Right cardiac atrium (tissue), 5 donors: Measurements from ENCODE around the gene BCR. TPM values are rescaled to one million over a fixed set of nuclear protein-coding genes. Genes with fewer than 3 reads are reported as not detected.

Experiments
- ATAC-seq, 2 donors: fragments of 200-7000 bp; cut with Tn5 transposase; one replicate each; pipeline versions ENCODE4 v1.8.0 to v1.9.1; 2020; ENCODE audit warnings: moderate library complexity in 2 of 2, mild to moderate bottlenecking in 1 of 2
- DNase-seq, 3 donors: peaks; one replicate each; pipeline ENCODE4 v3.0.0-alpha.2; 2020
- H3K27ac ChIP-seq: one replicate; pipeline ENCODE4 v1.5.1; 2013; ENCODE audit warnings: mild to moderate bottlenecking, low read length, control low read depth, moderate library complexity
- H3K27me3 ChIP-seq: one replicate; pipeline ENCODE4 v1.6.1; 2013; ENCODE audit not compliant: control insufficient read depth, insufficient read depth
- H3K4me1 ChIP-seq: one replicate; pipeline ENCODE4 v1.6.1; 2013; ENCODE audit warnings: low read length; ENCODE audit not compliant: control insufficient read depth, insufficient read depth
- H3K4me3 ChIP-seq: one replicate; pipeline ENCODE4 v1.5.1; 2013; ENCODE audit warnings: low read length, control low read depth
- H3K9me3 ChIP-seq: one replicate; pipeline ENCODE4 v1.6.1; 2013; ENCODE audit warnings: low read length; ENCODE audit not compliant: control insufficient read depth
- WGBS: extraction: QIAGEN DNeasy Blood & Tissue Kit; methylation state at CpG from one replicate; pipeline ENCODE4 v1.1.7; 2013; 5-methylcytosine and 5-hydroxymethylcytosine counted together
- intact Hi-C, 4 donors: fragments of 100-400 bp; cut with DNase I; formaldehyde crosslinking; loops; one replicate each; pipeline versions ENCODE4 v1.11.0 to v1.14.0; 2022 to 2023
- polyA plus RNA-seq: library from polyadenylated mRNA; stranded (reverse); fragments of 200-250 nt; gene quantifications from one replicate; pipeline ENCODE4 v1.2.3, GENCODE V29; 2013
- total RNA-seq, 4 donors: library from RNA; stranded (reverse); fragmentation: NEBNext Ultra II Directional; extraction: Animal tissue kit (Norgen Biotek cat#: 25700); gene quantifications; one replicate each; pipeline ENCODE4 v1.2.1, GENCODE V29; 2021
- donor health status: healthy with polysubstance abuse.
- donor health status: DM: no; HTN: yes; CAD: no.
- donor health status: DM: no; HTN: no; CAD: no.
- donor health status: DM: no; HTN: yes; CAD: no; lungs with severe emphysema.
- donor health status: DM: yes; HTN: yes; CAD: no.

BCR gene
- total and polyA plus RNA-seq, 5 donors, result 18.3 to 48.0 (median 36.3) TPM

DNA sequence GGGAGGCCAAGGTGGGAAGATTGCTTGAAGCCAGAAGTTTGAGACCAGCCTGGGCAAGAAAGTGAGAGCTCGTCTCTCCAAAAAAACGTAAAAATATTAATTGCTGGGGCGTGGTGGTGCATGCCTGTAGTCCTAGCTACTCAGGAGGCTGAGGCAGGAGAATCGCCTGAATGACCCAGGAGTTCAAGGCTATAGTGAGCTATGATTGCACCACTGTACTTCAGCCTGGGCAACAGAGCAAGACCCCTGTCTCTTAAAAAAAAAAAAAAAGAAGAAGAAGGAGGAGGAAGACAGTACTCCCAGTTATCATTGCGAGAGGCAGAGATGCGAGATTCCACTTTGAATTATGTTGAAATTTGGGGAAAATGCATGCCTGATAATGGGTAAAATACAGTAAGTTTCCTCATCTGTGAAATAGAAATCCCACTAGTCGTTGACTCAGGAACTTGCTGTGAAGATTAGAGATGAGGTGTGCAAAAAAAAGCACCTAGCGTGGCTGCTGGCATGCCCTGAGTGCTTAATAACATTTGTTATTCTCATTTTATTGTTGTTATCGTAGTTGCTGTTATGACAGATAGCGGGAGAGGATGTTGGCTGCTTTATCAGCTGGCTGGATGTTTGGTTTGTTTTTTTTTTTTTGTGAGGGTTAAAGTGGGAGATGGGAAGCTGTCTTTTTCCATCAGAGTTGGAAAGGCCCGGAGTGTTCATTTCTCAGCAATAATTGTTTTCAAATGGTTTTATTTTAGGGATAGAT, 33.4 kb downstream of the BCR start:
- 55% methylated on average over 11 of the region's 11 CpGs for WGBS
- peaks cover 39% of the 10 kb centered on the region for H3K4me1 ChIP-seq

DNA sequence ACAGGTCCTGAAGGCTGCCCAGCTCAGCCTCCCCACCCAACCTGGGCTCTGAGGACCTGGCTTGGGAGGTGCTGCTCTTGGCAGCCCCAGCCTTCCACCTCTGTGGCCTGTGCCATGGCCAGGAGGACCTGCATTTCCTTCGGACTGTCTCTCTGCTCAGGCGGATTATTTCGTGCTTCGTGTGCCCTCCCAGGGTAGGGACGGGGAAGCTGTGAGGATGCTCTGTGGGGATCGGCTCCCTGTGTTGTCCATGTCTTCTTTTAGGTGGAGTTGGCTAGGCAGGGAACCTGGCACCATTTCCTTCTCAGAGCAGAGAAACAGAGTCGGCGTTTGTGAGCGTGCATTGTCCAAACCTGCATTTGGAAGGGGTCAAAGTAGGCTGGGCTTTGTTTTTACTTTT, 34.1 kb downstream of the BCR start:
- ATAC-seq, result peak in 1 of 2 donors; percentile 9
- 66% methylated on average over 9 of the region's 9 CpGs for WGBS
- Histone ChIP-seq H3K27ac (peak overlapping the region; percentile 84), H3K27me3 (no peaks in the 10 kb centered on the region), H3K4me3 (no peak overlapping the region), H3K9me3 (no peaks in the 10 kb centered on the region), H3K4me1 (peaks cover 45% of the 10 kb centered on the region)
- intact Hi-C loops, result no loop called here
- DNase-seq, result peak in 1 of 3 donors; percentile 13

More for the DNA sequence above, 33.4 kb downstream of the BCR start:
- DNase-seq (peak in 1 of 3 donors; percentile 1), ATAC-seq (peak in 1 of 2 donors; percentile 21)
- no peaks in the 10 kb centered on the region for H3K27me3 ChIP-seq
- intact Hi-C loops, result no loop called here
- H3K27ac ChIP-seq, result no peak overlapping the region
- no peaks in the 10 kb centered on the region for H3K9me3 ChIP-seq
- H3K4me3 ChIP-seq, result no peak overlapping the region

DNA sequence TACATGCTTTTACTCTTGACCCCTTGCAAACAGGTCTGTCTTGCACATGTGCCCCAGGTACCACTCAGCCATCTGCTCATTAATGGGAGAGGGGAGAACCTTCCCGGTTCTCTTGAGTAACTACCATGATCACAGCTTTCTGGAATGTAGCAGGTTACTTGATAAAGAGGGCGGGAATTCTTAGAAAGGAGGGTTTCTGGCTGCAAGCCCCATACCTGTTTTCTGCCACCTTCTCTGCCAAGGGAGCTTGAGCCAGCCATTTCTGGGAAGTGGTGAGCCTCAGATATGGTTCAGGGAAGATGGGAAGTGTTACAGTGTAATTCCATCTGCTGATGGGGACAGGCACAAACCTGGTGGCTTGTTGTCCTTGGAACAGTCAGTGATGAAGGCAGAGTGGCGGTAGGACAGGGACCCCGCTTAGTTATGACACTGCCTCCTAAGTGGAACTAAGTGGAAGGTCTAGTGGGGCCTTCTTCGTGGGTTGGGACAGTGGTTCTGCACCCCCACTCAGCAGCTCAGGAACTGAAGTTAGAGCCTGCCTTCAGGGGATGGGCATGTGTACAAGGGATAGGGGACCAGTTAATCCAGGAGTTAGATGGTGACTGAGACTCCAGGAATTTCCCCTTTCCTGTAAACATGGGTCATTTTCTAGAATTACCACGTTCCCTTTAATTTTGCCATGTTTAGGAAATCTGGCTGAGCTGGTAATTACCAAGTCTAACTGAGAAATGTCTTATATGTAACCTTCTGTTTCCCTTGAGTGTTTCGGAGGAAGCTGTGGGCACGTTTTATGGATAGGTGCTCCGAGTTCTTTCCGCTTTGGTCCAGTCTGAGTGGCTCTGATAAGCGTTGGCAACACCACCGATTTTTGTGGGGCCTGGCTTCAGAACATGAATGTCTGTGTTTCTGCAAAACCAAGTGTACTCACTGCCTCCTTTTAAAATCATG, 35.3 kb downstream of the BCR start:
- WGBS, result 41% methylated on average over 12 of the region's 12 CpGs
- intact Hi-C loops, result no loop called here

DNA sequence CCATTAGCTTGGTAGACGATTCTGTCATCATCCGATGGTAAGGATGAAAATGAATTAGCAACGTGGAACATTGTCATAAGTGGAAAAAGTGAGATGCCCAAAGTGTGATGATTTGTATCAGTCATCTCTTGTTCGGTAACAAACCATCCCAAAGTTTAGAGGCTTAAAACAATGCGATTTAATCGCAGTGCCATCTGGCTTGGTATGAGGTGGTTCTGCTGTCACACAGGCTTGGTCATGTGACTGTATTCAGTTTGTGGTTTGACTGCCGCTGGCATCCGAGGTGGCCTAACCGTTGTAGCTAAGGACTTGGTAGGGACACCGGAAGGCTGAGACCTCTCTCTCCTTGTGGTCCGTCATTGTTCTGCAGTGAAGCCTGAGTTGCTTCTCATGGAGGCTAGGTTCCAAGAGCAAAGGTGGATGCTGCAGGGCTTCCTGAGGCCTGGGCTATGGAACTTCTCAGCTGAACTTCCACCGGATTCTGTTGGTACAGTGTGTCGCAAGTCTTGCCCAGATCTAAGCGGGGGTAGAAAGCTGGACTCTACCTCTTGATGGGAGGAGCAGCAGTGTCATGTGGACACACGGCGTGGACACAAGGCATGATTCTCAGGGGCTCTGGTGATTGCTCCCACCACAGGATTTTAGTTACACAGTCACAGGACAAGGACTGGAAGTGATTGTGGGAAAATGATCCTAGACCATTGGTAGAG, 36.3 kb downstream of the BCR start:
- no peaks in the 10 kb centered on the region for H3K27me3 ChIP-seq
- no peaks in the 10 kb centered on the region for H3K9me3 ChIP-seq
- no peak overlapping the region for H3K4me3 ChIP-seq
- WGBS, result 74% methylated on average over 16 of the region's 16 CpGs
- DNase-seq (peak in 1 of 3 donors; percentile 27), ATAC-seq (no peak)
- intact Hi-C loops, result no loop called here
- peak overlapping the region; percentile 14 for H3K27ac ChIP-seq
- H3K4me1 ChIP-seq, result peaks cover 58% of the 10 kb centered on the region

More for the DNA sequence above, 35.3 kb downstream of the BCR start:
- Histone ChIP-seq H3K27me3 (no peaks in the 10 kb centered on the region), H3K27ac (peak overlapping the region; percentile 37), H3K4me1 (peaks cover 56% of the 10 kb centered on the region), H3K9me3 (no peaks in the 10 kb centered on the region), H3K4me3 (no peak overlapping the region)
- DNase-seq (peak in 2 of 3 donors; percentile 16 to 71), ATAC-seq (no peak)

DNA sequence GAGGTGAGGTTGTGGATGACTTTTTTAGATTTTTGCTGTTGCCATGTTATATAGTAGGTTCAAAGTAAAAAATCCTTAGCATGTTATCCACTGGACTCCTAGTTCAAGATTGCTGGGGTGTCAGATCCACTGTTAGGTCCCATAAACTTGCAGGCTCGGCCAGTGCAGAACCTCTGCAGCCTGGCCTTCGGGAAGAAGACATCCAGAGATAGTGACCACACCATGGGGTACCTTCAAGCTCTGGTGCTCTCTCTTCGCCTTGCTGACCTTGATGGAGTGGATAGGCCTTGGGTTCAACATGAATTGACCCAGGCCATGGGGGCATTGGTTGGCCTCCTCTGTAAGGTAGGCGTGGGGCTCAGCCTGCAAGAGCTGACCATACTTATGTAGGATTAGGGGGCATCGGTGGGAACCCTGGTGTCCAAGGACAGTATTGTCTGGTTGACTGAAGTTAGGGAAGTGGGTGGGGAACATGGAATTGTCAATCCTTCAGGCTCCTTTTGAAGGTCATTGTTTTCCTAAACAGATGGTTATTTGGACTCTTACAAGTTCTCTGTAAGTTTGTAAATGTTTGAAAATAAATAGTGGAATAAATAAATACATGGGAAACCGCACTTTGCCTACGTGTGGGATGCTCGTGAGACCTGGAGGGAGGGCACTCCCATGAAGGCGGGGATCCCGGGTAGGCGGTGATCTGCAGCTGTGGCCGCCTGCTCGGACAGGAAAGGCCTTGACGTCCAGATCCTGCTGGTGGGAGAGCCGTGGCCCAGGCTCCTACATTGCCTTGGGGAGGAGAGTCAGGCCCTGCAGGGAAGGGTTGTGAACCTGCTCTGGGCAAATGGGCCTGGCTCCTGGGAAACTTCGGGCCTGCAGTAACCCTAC, 37.1 kb downstream of the BCR start:
- Histone ChIP-seq H3K9me3 (no peaks in the 10 kb centered on the region), H3K4me3 (no peak overlapping the region), H3K4me1 (peaks cover 55% of the 10 kb centered on the region), H3K27me3 (no peaks in the 10 kb centered on the region), H3K27ac (no peak overlapping the region)
- peak; percentile 33 to 65 for ATAC-seq
- intact Hi-C loops, result no loop called here
- 76% methylated on average over 16 of the region's 16 CpGs for WGBS
- DNase-seq, result peak; percentile 48 to 74 (median 70)

DNA sequence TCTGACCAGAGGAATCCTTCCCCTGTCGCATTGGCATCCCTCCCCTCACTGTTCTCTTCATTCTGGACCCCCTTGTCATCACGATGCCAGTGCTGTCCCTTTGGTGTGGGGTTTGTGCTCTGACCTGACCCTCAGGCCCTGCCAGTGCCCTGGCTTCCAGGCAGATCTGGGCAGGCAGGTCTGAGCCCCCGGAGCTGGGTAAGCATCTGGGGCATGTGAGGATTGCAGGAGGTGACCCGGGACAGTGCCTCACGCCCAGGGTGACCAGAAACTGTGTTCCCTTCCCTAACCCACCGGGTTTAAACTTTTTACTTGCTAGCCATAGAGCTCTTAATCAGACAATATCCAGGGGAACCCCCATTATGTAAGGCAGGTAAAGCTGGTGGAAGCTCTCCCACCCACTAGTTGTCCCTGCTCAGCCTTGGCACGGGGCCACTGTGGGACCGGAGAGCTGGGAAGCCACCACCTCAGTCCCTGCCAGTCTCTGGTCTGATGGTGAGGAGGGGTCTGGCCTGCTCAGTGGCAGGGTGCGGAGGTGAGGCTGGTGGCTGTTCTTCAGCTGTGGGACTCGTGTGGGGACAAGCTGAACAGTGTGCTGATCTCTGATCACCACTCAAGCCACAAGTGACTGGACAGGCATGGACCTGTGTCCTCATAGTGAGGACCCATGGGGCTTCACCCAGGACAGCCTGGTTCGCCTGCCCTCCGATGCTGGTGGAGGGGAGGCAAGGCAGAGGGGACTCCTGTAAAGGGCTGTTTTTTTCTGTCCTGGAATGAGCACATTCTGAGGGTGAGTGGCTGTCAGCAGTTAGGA, 38.0 kb downstream of the BCR start:
- Histone ChIP-seq H3K9me3 (no peaks in the 10 kb centered on the region), H3K4me1 (peaks cover 54% of the 10 kb centered on the region), H3K27ac (no peak overlapping the region), H3K4me3 (no peak overlapping the region), H3K27me3 (no peaks in the 10 kb centered on the region)
- DNase-seq, result peak in 1 of 3 donors; percentile 56
- no peak for ATAC-seq
- WGBS, result 76% methylated on average over 12 of the region's 12 CpGs
- intact Hi-C loops, result no loop called here

DNA sequence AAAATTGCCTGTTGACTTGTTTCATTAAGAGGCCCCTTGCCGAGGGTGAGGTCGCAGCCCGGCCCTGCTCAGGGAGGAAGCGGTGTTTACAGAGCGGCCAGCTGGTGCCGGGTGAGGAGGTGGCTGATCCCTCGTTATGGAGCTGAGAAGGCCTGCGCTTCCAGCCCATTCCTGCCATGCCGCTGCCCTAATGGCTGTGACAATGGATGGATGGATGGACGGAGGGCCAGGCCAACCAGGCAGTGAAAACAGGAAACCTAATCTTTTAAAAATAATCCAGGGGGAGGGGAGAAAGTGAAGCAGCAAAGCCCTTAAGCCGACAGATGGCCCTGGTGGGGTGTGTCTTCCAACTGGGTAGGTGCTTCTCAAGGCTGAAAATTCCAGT, 38.5 kb downstream of the BCR start:
- H3K4me3 ChIP-seq, result no peak overlapping the region
- H3K27me3 ChIP-seq, result no peaks in the 10 kb centered on the region
- no peak overlapping the region for H3K27ac ChIP-seq
- intact Hi-C loops, result no loop called here
- H3K4me1 ChIP-seq, result peaks cover 57% of the 10 kb centered on the region
- ATAC-seq, result peak; percentile 34 to 57
- H3K9me3 ChIP-seq, result no peaks in the 10 kb centered on the region
- peak in 2 of 3 donors; percentile 74 to 75 for DNase-seq
- WGBS, result 37% methylated on average over 11 of the region's 11 CpGs

DNA sequence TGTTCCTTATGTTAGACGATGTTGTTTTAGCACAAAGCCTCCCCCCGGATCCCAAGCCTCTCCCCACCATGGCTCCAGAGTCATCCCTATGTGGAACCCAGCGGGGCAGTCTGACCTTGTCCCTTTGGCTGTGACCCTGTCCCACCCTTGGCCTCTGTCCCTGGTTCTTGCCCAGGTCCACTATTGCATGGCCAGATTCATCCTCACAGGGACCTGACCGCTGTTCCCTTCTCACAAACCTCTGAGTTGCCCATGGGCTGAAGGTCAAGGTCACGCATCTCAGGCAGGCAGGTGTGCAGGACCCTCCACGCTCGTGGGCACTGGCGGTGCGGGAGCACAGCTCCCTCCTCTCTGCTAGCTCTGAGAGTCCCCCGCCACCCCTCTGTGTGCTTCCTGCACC, 39.0 kb downstream of the BCR start:
- ATAC-seq (no peak), DNase-seq (peak in 1 of 3 donors; percentile 28)
- 77% methylated on average over 10 of the region's 10 CpGs for WGBS
- H3K4me1 ChIP-seq, result peaks cover 60% of the 10 kb centered on the region
- H3K4me3 ChIP-seq, result no peak overlapping the region
- intact Hi-C loops, result no loop called here
- no peak overlapping the region for H3K27ac ChIP-seq
- H3K27me3 ChIP-seq, result no peaks in the 10 kb centered on the region
- H3K9me3 ChIP-seq, result no peaks in the 10 kb centered on the region

DNA sequence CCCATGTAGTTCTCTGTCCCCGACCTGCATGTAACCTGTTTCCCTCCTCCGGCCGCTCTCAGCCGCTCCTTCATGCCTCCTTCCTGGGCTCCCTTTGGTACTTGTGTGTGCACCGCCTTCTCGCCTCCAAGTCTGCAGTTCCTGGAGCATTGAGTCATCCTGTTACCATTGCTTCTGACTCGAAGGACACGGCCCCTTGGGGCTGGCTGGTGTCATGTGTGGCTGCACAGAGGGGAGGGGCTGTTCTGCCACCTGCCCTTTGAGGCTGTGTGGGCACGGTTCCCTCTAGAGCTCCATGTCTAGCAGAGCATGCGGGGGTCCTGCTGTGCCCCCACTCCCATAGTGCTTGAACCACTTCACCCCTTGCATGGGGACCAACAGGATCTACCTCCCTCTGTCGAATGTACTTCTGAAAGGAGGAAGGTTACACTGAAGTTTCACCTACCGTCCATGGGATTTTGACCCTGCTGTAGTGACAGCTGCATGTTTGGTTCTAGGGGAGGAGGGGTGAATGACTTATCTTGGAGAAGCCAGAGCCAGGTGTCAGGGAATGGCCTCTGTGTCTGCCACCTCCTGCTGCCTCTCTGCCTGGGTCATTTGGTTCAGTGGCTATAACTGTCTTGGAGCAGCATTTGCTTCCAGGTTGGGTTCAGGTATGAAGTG, 39.6 kb downstream of the BCR start:
- no peaks in the 10 kb centered on the region for H3K9me3 ChIP-seq
- H3K27ac ChIP-seq, result no peak overlapping the region
- DNase-seq, result peak in 2 of 3 donors; percentile 42 to 43
- H3K27me3 ChIP-seq, result no peaks in the 10 kb centered on the region
- no peak overlapping the region for H3K4me3 ChIP-seq
- peak in 1 of 2 donors; percentile 3 for ATAC-seq
- 71% methylated on average over 12 of the region's 12 CpGs for WGBS
- intact Hi-C loops, result loop anchor here in 1 of 4 donors (5.0 kb wide), 1 partner anchor 33 kb away; no protein-coding TSS in a partner anchor
- H3K4me1 ChIP-seq, result peaks cover 63% of the 10 kb centered on the region
